DMS114 treated with DMSO at 0.1 percent for 48 hours (cell line): Measurements from ENCODE around the gene ZNF621.

Source experiments
- DNase-seq: peaks from one replicate; lab custom pipeline; 2025; ENCODE audit not compliant: unreplicated experiment; lab: John Stamatoyannopoulos, UW

Gene ZNF621

GRCh38 chr3:40524568-40525285, at the start of gene ZNF621:
TSS of gene ZNF621 (plus strand) at chr3:40524960. CDS start at chr3:40525841, 881 bp downstream.
- peak; percentile 52 for DNase-seq

- peak; percentile 24 for DNase-seq
These were observed 48.0 kb upstream of the ZNF621 start, which contains the start of gene ZNF619 for GRCh38 chr3:40476478-40477470. TSS of gene ZNF619 (plus strand) at chr3:40477122. CDS start at chr3:40477980, 858 bp downstream.

- no peak for DNase-seq
These were observed 47.1 kb upstream of the ZNF621 start for GRCh38 chr3:40477666-40478065.

- no peak for DNase-seq
These were observed 37.6 kb upstream of the ZNF621 start for GRCh38 chr3:40487172-40487571.

- DNase-seq, result no peak
These were observed 33.8 kb upstream of the ZNF621 start for GRCh38 chr3:40490916-40491315.

GRCh38 chr3:40494698-40495097, 30.1 kb upstream of the ZNF621 start:
- no peak for DNase-seq

- no peak for DNase-seq
These were observed 27.5 kb upstream of the ZNF621 start for GRCh38 chr3:40497288-40497687.

GRCh38 chr3:40499952-40500351, 24.8 kb upstream of the ZNF621 start:
- no peak for DNase-seq

- no peak for DNase-seq
These were observed 22.7 kb upstream of the ZNF621 start for GRCh38 chr3:40502034-40502433.

GRCh38 chr3:40504636-40505430, 19.9 kb upstream of the ZNF621 start:
- no peak for DNase-seq

GRCh38 chr3:40505599-40506462, 18.9 kb upstream of the ZNF621 start, which contains the start of gene ZNF620:
TSS of gene ZNF620 (plus strand) at chr3:40506039. CDS start at chr3:40506353, 314 bp downstream.
- peak; percentile 79 for DNase-seq

GRCh38 chr3:40511031-40511718, 13.6 kb upstream of the ZNF621 start:
- DNase-seq, result no peak

GRCh38 chr3:40516201-40516600, 8.6 kb upstream of the ZNF621 start:
- no peak for DNase-seq

GRCh38 chr3:40518067-40518466, 6.7 kb upstream of the ZNF621 start:
- no peak for DNase-seq

GRCh38 chr3:40518848-40519247, 5.9 kb upstream of the ZNF621 start:
- DNase-seq, result no peak

GRCh38 chr3:40521254-40521653, 3.5 kb upstream of the ZNF621 start:
- DNase-seq, result no peak

- DNase-seq, result no peak
These were observed 979 bp upstream of the ZNF621 start for GRCh38 chr3:40523781-40524180.

GRCh38 chr3:40524222-40524567, 565 bp upstream of the ZNF621 start:
- DNase-seq, result no peak

- DNase-seq, result no peak
These were observed 3.7 kb downstream of the ZNF621 start for GRCh38 chr3:40528426-40528825.
